ENCODE results near the gene PSMG2. TPM values are rescaled to one million over a fixed set of nuclear protein-coding genes. Genes with fewer than 3 reads are reported as not detected.
A peak's percentile ranks its signal among the peaks of the same experiment; 100 is the strongest.
"Not testable (repeated sequence)": the region's sequence is repeated elsewhere in the genome, so short reads cannot be mapped to it uniquely, and the experiment has no call there.

The PSMG2 gene
- total and polyA plus RNA-seq, 9 of the 15 experiments (the other 6 are each of a cell fraction or from before 2014, with no cell fraction given), result 59.9 to 271 (median 111) TPM

- H3K36me3 ChIP-seq (ENCODE audit: control insufficient read depth, insufficient read depth, low read length); ATAC-seq; H3K4me3 ChIP-seq; in situ Hi-C loops (cut with MboI); DNase-seq (ENCODE audit: extremely low read depth in 1 of 4, low spot score in 3 of 4); intact Hi-C loops (cut with micrococcal nuclease); H3K9me1 ChIP-seq (ENCODE audit: control insufficient read depth, insufficient read depth, low read length); CTCF ChIA-PET (ENCODE audit: low intra/inter-chr PET ratio); H3K79me2 ChIP-seq (ENCODE audit: control insufficient read depth, insufficient read depth, low read length); H3K27me3 ChIP-seq (ENCODE audit: control insufficient read depth in 2 of 2, insufficient read depth in 2 of 2, low read length in 2 of 2); H3K27ac ChIP-seq (ENCODE audit: extremely low read depth, low read depth, low read length); H3K4me2 ChIP-seq (ENCODE audit: insufficient read depth, low read length); H3K9ac ChIP-seq (ENCODE audit: insufficient read depth in 1 of 2, low read depth in 2 of 2, low read length in 2 of 2); H4K20me1 ChIP-seq (replicated peaks; ENCODE audit: control insufficient read depth, insufficient read depth, low read length); FAIRE-seq; H3K9me3 ChIP-seq (replicated peaks; ENCODE audit: control insufficient read depth, insufficient read depth, low read depth, low read length); H2AFZ ChIP-seq (ENCODE audit: low read depth, low read length); BruUV-seq (replicated peaks): not testable (repeated sequence)
- H3K4me1 ChIP-seq (replicated peaks in 1 of 2; ENCODE audit: control insufficient read depth in 2 of 2, insufficient read depth in 2 of 2, low read length in 2 of 2), result peaks cover 6 to 11% of the 10 kb centered on the region in 2 experiments; a peak in 4 of 5 replicates
- WGBS (ENCODE audit: insufficient coverage, low coverage, missing lambda C conversion rate), result 21% methylated on average over 3 of the region's 3 CpGs
- POLR2A ChIA-PET, result interaction anchor here (1.1 to 1.3 kb wide), 2 partner anchors 8 to 10 kb away, joined by 3 read pairs; no protein-coding TSS in a partner anchor
These were observed 55.7 kb downstream of the PSMG2 start for GRCh38 chr18:12758566-12758965.

GRCh38 chr18:12765126-12765525 lies 62.3 kb downstream of the PSMG2 start:
- intact Hi-C loops (cut with micrococcal nuclease) (no loop called here), in situ Hi-C loops (cut with MboI) (no loop called here)
- Histone ChIP-seq H3K4me3 (no peak overlapping the region), H3K27me3 (ENCODE audit: control insufficient read depth in 2 of 2, insufficient read depth in 2 of 2, low read length in 2 of 2) (no peaks in the 10 kb centered on the region), H3K4me2 (ENCODE audit: insufficient read depth, low read length) (no peak overlapping the region), H3K36me3 (ENCODE audit: control insufficient read depth, insufficient read depth, low read length) (no peaks in the 10 kb centered on the region), H3K9me1 (ENCODE audit: control insufficient read depth, insufficient read depth, low read length) (no peaks in the 10 kb centered on the region), H2AFZ (ENCODE audit: low read depth, low read length) (0 out of 2 replicates have a peak overlapping the region, but pooled peaks have one; percentile 2), H4K20me1 (replicated peaks; ENCODE audit: control insufficient read depth, insufficient read depth, low read length) (no peaks in the 10 kb centered on the region), H3K79me2 (ENCODE audit: control insufficient read depth, insufficient read depth, low read length) (no peaks in the 10 kb centered on the region), H3K9ac (ENCODE audit: insufficient read depth in 1 of 2, low read depth in 2 of 2, low read length in 2 of 2) (no peak overlapping the region), H3K4me1 (replicated peaks in 1 of 2; ENCODE audit: control insufficient read depth in 2 of 2, insufficient read depth in 2 of 2, low read length in 2 of 2) (peaks cover 13 to 16% of the 10 kb centered on the region in 2 experiments), H3K9me3 (replicated peaks; ENCODE audit: control insufficient read depth, insufficient read depth, low read depth, low read length) (no peaks in the 10 kb centered on the region), H3K27ac (ENCODE audit: extremely low read depth, low read depth, low read length) (no peak overlapping the region)
- ChIA-PET CTCF (ENCODE audit: low intra/inter-chr PET ratio) (interaction anchor here (0.7 kb wide), 1 partner anchor 129 kb away, joined by 4 read pairs; no protein-coding TSS in a partner anchor), POLR2A (interaction anchor here (0.7 kb wide), 1 partner anchor 180 kb away, joined by 3 read pairs; no protein-coding TSS in a partner anchor)
- no peak for FAIRE-seq
- TF ChIP-seq MAZ (CRISPR knock-in tag; conservative IDR thresholded peaks at IDR 0.05 in 1 of 2, IDR thresholded peaks at IDR 0.05 in 1 of 2) (no peak), FOXK1 (CRISPR knock-in tag; IDR thresholded peaks at IDR 0.05; ENCODE audit: borderline replicate concordance) (no peak), RAD21 (CRISPR knock-in tag; conservative IDR thresholded peaks at IDR 0.05 in 1 of 2, IDR thresholded peaks at IDR 0.05 in 1 of 2) (peak in 1 of 2 experiments; percentile 32; a peak in 2 of 4 replicates), CEBPB (tag; IDR thresholded peaks at IDR 0.05) (no peak), ZNF280B (CRISPR knock-in tag; IDR thresholded peaks at IDR 0.05) (no peak), CTCF (IDR thresholded peaks at IDR 0.05 in 2 of 3, conservative IDR thresholded peaks at IDR 0.05 in 1 of 3; ENCODE audit: insufficient read depth in 2 of 3, low read depth in 1 of 3, low read length in 3 of 3) (peak in 2 of 3 experiments; percentile 15 to 18; a peak in 1 of 6 replicates), MYNN (IDR thresholded peaks at IDR 0.05) (no peak), MYNN (CRISPR knock-in tag; IDR thresholded peaks at IDR 0.05) (no peak), JUND (IDR thresholded peaks at IDR 0.05; ENCODE audit: borderline replicate concordance, low read depth, low read length) (peak; percentile 20; the same call in 1 of the 2 replicates), JUND (tag; IDR thresholded peaks at IDR 0.05; ENCODE audit: borderline replicate concordance, low read depth, low read length) (no peak)
- ATAC-seq, result peak; percentile 45
- no peak for DNase-seq (ENCODE audit: extremely low read depth in 1 of 4, low spot score in 3 of 4)
- WGBS (ENCODE audit: insufficient coverage, low coverage, missing lambda C conversion rate), result 70% methylated on average over 8 of the region's 8 CpGs
- no TSS peak for BruUV-seq (replicated peaks)

Data from K562 (cell line).